NCI-H774 (cell line): ENCODE measurements around the gene E2F6.
"Not testable (repeated sequence)": the region's sequence is repeated elsewhere in the genome, so short reads cannot be mapped to it uniquely, and the experiment has no call there.

ENCODE experiments used
- DNase-seq: peaks from one replicate; lab custom pipeline; 2025; lab: John Stamatoyannopoulos, UW

Gene E2F6

GRCh38 chr2:11412449-11412810 lies 53.5 kb downstream of the E2F6 start:
- no peak for DNase-seq

DNA sequence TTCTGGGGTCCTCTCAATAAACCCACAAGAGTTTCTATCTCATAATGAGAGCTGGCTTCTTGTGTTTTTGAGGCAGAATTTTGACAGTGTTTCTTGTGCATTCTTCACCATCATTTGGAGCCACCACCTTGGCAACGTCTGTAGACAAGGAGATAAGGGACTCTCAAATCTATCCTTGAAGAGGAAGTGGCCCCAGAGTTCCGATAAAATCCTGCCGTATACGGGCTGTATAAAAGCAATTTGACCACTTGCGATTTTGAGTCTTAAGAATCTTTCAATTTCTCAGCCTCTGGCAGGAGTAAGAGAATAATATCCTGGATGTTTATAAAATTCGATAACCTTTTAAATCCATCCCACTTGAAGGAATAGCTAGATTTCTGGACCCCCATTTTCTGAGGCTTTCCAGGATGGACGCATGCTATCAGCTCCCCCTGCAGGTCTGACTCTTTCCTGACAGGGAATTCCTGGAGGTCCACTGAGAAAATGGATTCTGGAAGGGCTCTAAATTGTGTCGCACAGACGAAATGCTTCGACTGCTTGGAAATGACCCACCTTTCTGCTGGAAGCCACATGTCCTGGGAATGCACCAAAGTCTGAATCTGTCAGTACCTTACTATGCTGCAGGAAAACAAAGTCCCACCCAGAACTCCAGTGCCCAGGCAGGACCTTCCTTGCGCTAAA lies 54.1 kb downstream of the E2F6 start:
- DNase-seq = peak; percentile 33

GRCh38 chr2:11411244-11411643 lies 54.7 kb downstream of the E2F6 start:
- DNase-seq = no peak

- DNase-seq = no peak
Observed at GRCh38 chr2:11410101-11410500, 55.9 kb downstream of the E2F6 start.

DNA sequence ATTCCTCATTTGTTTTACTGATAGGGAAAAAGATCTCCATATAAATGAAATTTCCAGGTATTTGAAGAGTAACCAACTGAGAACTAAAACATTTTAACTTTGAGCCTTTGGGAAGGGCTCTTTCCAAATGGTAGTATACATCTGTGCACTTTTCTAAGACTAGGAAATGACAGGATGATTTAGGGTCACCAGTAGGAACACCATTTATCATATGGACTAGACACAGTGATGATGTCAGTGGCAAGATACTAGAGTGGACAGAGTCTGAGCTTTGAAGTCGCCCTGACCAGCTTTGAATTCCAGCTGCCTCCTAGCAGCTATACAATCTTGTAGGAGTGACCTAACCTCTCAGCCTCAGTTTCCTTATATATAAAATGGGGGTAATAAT lies 56.4 kb downstream of the E2F6 start:
- no peak for DNase-seq

DNA sequence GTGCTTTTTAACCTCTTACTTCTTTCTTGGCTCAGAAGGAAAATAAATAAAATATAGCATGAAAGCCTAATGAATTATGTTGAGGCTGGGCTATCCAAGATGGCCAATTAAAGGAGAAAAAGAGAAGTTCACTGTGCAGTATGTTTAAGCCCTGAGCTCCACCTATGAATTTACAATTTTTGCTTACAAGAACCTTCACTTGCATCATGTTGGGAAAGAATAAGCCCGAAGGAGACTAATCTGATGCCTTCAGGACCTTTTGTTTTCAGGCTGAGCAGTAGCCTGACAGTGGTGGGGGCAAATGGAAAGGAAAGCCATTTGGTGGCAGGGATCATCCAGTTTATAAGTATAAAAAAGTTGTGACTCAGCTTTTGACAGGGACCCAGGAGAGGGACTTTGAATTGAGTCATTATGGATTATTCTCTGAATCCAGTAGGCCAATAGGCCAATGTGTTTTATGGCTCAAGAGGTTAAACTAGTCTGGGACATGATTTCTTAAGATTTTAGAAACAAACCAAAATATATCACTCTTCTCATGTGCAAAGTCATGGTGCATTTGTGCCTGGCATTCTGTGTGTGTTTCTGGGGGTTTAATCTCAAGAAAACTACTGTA lies 56.9 kb downstream of the E2F6 start:
- no peak for DNase-seq

DNA sequence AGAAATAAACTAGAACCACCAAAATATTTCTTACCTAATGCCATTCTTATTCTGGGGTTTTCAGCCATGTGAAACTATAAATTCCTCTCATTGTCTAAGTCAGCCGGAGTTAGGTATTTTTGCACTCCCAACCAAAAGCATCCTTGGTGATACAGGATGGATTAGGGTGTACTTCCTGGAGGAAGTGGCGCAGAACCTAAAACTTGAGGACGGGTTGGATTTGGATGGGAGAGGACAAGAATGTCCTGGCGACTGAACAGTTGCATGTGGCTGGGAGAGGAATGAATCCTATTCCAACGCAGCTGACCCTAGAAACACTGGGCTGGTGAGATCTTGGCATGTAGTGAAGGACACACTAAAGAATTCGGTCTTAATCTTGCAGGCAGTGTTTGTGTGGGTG lies 58.5 kb downstream of the E2F6 start:
- no peak for DNase-seq

GRCh38 chr2:11406958-11407381 lies 59.0 kb downstream of the E2F6 start:
- no peak for DNase-seq

DNA sequence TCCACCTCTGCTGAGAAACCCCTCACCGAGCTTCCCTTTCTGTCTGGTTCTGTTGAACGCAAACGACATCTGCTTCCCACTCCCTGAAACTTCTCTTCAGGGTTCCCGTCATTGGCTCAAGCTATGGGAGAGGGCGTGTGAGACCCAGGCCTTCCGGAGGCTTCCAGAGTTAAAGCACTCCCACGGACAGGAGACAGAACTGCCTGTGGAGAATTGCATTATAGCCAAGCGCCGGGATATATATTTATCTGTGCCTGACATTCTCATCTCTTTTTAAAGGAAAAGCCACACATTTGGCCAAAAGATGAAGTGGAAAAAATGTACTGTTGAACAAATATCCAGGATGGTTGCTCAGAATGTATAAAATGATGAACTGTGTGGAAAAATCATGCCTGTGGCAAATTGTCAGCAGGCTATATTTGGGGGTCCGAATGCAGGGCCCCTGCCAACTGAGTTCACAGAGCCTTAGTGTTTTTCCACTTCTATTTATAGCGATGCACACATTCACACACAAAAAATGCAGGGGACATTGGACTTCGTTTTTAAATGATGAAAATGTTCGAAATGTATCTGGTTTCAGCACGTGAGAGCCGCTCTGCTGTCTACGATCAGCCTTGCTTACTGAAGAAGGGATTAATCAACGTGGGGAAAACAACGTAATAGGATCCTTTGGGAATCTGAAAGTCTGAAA lies 59.5 kb downstream of the E2F6 start:
- no peak for DNase-seq

- no peak for DNase-seq
Observed at GRCh38 chr2:11405599-11406266, 60.2 kb downstream of the E2F6 start.

DNA sequence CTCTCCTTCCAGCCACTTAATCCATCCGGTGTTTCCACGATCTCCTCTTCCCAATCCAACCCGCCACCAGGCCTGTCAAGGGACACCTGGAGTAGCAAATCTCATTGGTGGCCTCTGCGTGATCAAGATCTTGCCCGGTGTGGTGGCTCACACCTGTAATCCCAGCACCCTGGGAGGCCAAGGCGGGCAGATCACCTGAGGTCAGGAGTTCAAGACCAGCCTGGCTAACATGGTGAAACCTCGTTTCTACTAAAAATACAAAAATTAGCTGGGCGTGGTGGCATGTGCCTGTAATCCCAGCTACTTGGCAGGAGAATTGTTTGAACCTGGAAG lies 60.9 kb downstream of the E2F6 start:
- DNase-seq = not testable (repeated sequence)

DNA sequence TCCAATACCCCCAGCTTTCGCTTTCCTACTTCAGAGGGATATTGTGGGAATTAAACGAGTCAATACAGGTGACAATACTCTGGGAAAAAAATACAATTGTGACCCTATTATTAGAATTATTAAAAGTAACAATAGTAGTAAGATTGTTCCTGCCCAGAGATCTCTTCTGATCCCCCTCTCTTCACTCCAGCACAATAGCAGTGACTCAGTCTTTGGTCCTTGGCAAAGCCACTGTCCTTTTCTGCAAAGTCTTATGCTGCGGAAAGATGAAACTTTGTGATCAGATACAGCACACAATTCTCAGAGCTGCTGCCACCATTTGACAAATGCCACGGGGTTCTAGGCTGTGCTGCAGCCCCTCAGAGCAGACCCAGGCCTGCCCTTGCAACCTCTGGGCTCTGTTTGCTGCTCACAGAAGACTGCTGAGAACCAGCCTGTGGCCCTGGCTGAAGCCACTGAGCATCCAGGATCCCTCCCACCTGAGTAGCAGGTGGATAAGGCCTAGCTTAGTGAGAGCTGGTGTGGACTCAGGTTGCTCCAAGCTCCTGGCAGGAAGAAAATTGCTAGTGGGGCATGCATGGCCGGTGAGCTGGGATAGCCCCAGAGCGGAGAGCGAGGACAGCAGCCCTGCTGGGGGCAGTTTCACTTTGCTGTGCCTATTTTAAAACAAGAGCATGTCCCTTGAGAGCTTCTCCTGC lies 61.4 kb downstream of the E2F6 start:
- no peak for DNase-seq

GRCh38 chr2:11402436-11402835 lies 63.5 kb downstream of the E2F6 start:
- no peak for DNase-seq

DNA sequence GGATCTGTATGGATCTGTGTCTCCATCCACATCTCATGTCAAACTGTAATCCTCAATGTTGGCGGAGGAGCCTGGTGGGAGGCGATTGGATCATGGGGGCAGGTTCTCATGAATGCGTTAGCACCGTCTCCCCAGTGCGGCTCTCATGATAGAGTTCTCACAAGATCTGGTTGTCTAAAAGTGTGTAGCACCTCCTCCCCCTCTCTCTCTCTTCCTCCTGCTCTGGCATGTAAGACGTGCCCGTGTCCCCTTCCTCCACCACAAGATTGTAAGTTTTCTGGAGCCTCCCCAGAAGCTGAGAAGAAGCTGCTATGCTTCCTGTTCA lies 66.6 kb downstream of the E2F6 start:
- no peak for DNase-seq

GRCh38 chr2:11398750-11399437 lies 67.1 kb downstream of the E2F6 start:
- peak; percentile 73 for DNase-seq

DNA sequence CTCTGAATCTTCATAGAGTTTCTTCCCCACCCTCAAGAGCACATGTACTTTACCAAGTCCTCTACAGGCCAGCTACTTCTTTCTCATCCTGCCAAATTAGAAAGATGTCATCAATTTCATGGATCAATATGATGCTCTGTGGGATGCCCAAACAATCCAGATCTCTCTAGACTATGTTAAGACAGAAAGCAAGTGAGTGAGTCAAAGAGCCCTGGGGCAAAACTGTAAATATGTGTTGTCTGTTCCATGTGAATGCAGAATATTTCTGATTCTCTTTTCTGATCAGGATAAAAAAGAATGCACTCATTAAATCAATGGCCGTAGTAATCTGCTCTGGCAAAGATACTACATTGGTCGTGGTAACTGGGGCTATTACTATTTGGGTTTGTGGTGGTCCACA lies 68.4 kb downstream of the E2F6 start:
- DNase-seq = no peak

DNA sequence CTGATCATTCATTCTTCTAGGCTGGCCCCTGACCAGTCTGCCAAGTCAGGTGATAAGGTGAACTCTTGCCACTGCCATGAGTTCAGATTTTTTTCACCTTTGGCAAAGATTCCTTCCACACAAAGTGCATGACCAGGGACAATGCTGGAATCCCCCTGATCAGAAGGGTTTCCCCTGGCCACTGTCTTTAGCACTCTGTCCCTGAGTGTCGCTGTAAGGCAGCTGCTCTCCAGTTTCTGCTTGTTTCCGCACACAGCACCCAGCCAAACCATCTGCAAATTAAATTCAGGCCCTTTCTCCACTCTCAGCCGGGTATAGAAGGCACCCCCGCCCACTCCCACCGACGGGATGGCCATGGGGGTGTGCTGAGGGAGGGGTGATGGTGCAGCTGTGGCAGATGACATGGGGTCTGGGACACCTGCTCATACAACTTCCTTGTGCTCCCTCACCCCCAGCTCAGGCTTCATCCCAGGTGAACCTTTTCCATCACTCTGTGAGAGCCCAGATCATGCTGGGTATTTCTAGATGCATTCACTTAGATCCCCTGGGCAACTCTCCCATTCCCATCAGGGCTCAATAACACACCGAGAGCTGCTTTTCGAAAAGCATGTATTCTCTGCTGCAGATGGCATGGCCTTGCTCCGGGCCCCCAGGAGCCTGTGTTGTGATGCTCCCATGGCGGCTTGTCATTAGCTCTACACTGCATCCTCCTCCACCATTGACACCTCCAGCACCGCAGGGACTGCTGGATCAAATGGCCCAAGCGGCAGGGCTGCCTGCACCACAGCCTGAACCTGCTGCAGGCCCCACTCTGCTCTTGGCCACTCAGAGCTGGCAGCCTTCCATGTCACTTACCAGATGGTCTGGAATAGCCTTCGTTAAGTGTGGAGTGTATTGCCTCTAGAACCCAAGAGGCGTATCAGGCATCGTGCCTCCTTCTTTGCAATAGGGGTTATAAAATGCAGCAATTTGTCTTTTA lies 69.2 kb downstream of the E2F6 start:
- DNase-seq = no peak

GRCh38 chr2:11396021-11396420 lies 69.9 kb downstream of the E2F6 start:
- DNase-seq = no peak

GRCh38 chr2:11395389-11395788 lies 70.6 kb downstream of the E2F6 start:
- DNase-seq = no peak
